ENCODE data around the gene MOB2. TPM values are rescaled to one million over a fixed set of nuclear protein-coding genes. Genes with fewer than 3 reads are reported as not detected.

MOB2 gene
- total RNA-seq, 1 donor from 2014 or later = 31.3 TPM

DNA sequence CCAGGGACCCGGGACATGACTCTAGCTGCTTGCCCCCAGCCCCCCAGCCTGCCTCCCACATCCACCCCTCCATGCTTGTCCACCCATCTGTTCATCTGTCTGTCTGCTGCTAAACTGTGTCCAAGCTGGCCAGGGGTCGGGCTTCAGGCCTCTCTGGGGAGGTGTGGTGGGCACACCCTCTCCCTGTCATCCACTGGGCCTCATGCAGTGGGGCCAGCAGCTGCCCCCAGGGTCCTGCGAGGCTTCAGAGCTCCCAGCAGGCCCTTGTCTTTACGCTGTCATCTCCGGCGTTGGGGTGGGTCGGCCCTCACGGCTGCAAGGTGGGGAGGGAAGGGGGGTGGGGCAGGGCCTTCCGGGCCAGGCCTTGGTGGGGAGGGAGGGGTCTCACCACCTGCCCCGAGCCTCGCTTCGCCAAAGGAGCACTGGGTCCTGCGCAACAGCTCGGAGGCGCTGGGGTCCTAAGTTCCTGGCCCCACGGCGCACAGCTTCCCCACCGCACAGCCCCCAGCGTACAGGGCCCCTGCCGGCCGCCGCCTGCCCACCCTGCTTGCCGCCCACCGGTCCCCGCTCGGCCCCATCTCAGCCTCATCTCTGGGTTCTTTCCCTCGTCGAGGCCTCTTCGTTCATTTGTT, 26.7 kb downstream of the MOB2 start:
- DNase-seq (ENCODE audit: low spot score in 2 of 2, unreplicated experiment in 2 of 2) = no peak
- H3K4me3 Mint-ChIP-seq = no peak overlapping the region
- no peaks in the 10 kb centered on the region for H3K36me3 Mint-ChIP-seq
- TF ChIP-seq, protein P1, sequence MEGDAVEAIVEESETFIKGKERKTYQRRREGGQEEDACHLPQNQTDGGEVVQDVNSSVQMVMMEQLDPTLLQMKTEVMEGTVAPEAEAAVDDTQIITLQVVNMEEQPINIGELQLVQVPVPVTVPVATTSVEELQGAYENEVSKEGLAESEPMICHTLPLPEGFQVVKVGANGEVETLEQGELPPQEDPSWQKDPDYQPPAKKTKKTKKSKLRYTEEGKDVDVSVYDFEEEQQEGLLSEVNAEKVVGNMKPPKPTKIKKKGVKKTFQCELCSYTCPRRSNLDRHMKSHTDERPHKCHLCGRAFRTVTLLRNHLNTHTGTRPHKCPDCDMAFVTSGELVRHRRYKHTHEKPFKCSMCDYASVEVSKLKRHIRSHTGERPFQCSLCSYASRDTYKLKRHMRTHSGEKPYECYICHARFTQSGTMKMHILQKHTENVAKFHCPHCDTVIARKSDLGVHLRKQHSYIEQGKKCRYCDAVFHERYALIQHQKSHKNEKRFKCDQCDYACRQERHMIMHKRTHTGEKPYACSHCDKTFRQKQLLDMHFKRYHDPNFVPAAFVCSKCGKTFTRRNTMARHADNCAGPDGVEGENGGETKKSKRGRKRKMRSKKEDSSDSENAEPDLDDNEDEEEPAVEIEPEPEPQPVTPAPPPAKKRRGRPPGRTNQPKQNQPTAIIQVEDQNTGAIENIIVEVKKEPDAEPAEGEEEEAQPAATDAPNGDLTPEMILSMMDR (IDR thresholded peaks at IDR 0.05; ENCODE audit: unreplicated experiment) = no peak
- H3K9me3 Mint-ChIP-seq = no peaks in the 10 kb centered on the region
- no peaks in the 10 kb centered on the region for H3K27me3 Mint-ChIP-seq (ENCODE audit: low read depth)
- H3K27ac Mint-ChIP-seq = no peak overlapping the region
- peaks cover 6% of the 10 kb centered on the region for H3K4me1 Mint-ChIP-seq

DNA sequence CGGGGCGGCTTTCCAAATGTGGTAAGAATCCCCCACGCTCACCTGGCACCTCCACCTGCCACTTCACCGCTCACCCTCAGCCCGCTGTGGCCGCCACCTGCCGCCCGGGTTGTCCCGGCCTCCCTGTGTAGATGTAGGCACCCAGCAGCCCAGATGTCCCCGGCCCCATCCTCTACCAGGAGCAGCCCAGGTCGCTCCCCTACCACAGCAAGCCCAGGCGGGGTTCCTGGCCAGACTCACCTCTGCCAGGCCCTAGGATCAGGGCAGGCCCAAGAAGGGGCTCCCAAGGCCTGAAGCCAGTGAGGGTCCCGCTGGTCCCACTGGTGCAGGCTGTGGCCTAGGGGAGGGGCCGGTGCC, 27.4 kb downstream of the MOB2 start:
- H3K27ac Mint-ChIP-seq = peak overlapping the region; percentile 39
- TF ChIP-seq, protein P1 (IDR thresholded peaks at IDR 0.05; ENCODE audit: unreplicated experiment) = no peak
- H3K9me3 Mint-ChIP-seq = no peaks in the 10 kb centered on the region
- no peaks in the 10 kb centered on the region for H3K36me3 Mint-ChIP-seq
- H3K27me3 Mint-ChIP-seq (ENCODE audit: low read depth) = no peaks in the 10 kb centered on the region
- no peak overlapping the region for H3K4me3 Mint-ChIP-seq
- peaks cover 6% of the 10 kb centered on the region for H3K4me1 Mint-ChIP-seq
- DNase-seq (ENCODE audit: low spot score in 2 of 2, unreplicated experiment in 2 of 2) = no peak

DNA sequence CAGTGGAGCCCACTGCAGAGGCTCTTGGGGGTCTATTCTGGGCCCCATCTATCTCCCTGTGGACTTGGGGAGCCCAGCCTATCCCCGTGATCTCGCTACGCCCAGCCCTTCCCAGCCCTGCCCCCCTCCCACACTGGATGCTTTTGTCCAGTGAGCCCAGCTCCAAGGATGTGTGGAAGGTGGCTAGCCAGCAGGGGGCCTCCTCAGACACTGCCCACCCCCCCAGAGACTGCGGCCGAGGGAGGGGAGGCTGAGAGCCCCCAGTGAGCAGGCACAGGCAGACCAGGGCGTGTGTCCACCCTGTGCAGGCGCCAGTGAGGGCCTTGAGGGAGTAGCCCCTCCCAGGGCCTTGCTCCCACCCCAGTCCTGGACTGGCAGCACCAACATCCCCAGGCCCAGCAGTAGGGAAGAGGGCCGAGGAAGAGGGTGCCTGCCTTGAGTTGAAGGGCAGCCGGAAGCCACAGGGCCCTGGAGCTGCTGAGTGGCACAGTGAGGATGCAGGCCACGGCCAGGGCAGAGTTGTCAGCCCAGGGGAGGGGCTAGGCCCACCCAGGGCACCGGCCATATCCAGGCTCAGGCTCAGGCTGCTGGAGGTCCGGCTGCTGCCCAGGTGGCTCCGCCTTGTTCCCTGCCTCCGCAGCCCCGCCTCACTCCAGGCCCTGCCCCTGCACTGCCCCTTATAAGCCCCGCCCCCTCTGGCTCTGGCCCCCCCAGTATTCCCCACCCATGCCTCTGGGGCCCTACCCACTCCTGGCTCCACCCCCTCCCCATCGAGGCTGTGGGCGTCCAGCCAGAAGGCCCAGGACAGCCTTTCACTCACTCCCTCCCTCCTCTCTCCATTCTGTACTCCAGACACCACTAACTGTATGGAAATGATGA, 28.0 kb downstream of the MOB2 start:
- Mint-ChIP-seq H3K36me3 (no peaks in the 10 kb centered on the region), H3K4me1 (peaks cover 6% of the 10 kb centered on the region), H3K27ac (peak overlapping the region; percentile 39), H3K27me3 (ENCODE audit: low read depth) (no peaks in the 10 kb centered on the region), H3K4me3 (no peak overlapping the region), H3K9me3 (no peaks in the 10 kb centered on the region)
- DNase-seq (ENCODE audit: low spot score in 2 of 2, unreplicated experiment in 2 of 2) = peak; percentile 47 to 72
- TF ChIP-seq, protein P1 (IDR thresholded peaks at IDR 0.05; ENCODE audit: unreplicated experiment) = no peak

DNA sequence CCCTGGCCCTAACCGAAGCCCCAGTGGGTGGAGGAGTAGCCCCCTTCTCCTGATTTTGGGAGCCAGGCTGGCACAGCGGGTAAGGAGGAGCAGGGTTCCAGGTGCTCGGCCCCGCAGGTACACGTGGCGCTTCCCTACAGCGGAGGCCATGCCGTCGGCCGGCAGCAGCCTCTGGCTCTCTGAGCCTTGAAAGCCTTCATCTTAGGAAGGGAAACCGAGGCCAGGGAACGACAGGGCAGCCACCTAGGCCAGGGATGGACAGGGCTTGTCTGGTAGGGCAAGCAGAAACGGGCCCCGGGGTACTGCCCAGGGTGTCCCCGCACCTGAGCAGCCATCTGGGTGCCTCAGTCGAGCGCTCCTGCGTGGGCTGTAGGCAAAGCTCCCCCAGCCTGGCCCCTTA, 28.7 kb downstream of the MOB2 start:
- H3K9me3 Mint-ChIP-seq = no peaks in the 10 kb centered on the region
- H3K27me3 Mint-ChIP-seq (ENCODE audit: low read depth) = no peaks in the 10 kb centered on the region
- no peaks in the 10 kb centered on the region for H3K36me3 Mint-ChIP-seq
- TF ChIP-seq, protein P1 (IDR thresholded peaks at IDR 0.05; ENCODE audit: unreplicated experiment) = no peak
- no peak overlapping the region for H3K27ac Mint-ChIP-seq
- no peak overlapping the region for H3K4me3 Mint-ChIP-seq
- peaks cover 6% of the 10 kb centered on the region for H3K4me1 Mint-ChIP-seq
- DNase-seq (ENCODE audit: low spot score in 2 of 2, unreplicated experiment in 2 of 2) = no peak

DNA sequence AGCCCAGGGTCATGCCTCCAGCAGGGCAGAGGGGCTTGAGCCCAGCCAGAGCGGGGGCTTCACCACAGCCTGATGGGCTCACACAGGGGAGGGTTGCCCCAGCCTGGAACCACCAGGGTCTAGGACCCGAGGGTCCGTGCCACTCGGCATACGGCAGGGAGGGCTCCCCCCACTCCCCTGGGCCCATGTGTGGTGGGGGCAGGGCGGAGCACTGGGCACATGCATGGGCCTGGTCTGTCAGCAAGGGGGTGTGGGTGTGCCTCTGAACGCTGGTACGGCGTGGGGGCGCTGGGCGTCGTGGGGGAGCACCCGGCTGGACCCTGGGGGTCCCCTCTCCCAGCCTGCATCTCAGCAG, 29.3 kb downstream of the MOB2 start:
- Mint-ChIP-seq H3K9me3 (no peaks in the 10 kb centered on the region), H3K36me3 (no peaks in the 10 kb centered on the region), H3K4me3 (no peak overlapping the region), H3K27ac (no peak overlapping the region), H3K27me3 (ENCODE audit: low read depth) (no peaks in the 10 kb centered on the region), H3K4me1 (peaks cover 6% of the 10 kb centered on the region)
- TF ChIP-seq, protein P1 (IDR thresholded peaks at IDR 0.05; ENCODE audit: unreplicated experiment) = no peak
- no peak for DNase-seq (ENCODE audit: low spot score in 2 of 2, unreplicated experiment in 2 of 2)

Measured in mesothelial cell of epicardium (in vitro differentiated cells).